Fibroblast of peridontal ligament (primary cell): ENCODE data around the gene MIER2.
"Not testable (repeated sequence)": the region's sequence is repeated elsewhere in the genome, so short reads cannot be mapped to it uniquely, and the experiment has no call there.

Source experiments
- DNase-seq: peaks from one replicate; pipeline ENCODE4 v3.0.0-alpha.2; 2010; ENCODE audit errors: extremely low read depth

MIER2 gene

DNA sequence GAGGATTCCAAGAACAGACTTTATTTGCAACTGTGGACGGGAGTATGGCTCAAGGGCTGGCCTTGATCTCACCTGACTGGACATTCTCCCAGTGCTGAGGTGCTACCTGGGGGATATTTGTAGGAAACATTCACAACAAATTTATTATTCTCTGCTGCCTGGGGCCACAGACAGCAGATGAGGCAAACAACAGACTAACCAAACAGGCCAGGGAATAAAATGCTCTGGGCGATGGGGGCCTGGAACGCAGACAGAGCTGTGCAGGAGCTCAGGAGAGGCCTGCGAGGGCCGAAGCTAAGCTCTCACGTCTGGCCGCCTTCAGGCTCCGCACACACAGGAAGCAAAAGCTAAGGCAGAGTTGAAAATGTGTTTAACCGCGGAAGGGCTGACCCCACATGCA is 61.2 kb downstream of the MIER2 start:
- DNase-seq: no peak

DNA sequence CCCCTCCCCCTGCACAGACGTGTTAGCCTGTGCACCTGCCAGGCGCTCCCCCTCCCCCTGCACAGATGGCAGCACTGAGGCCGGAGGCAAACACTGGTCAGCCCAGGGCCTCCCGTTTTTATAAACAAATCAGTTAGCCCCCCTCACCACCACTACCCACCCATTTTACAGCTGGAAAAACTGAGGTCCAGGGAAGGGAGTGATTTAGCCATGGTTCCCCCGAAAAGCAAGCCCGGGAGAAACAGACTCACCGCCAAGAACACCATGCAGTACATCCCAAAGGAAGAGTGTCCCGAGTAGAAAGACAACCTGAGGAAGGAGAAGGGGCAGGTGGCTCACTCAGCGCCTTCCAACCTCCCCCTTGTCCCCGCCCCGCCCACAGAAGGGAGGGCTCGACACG is 62.1 kb downstream of the MIER2 start:
- no peak for DNase-seq

DNA sequence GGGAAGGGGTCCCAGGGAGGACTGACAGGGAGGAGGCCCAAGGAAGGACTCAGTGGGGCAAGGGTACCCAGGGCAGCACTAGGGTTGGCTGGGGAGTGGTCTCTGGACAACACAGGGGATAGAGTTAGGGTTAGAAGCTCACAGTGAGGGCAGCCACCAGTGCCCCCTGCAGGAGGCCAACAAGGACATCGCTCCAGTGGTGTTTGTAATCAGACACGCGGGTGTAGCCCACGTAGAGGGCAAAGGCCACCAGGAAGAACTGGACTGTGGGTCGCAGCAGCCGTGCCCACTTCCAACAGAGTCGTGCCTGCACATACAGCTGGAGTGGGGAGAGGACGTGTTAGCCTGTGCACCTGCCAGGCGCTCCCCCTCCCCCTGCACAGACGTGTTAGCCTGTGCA is 62.6 kb downstream of the MIER2 start:
- no peak for DNase-seq

DNA sequence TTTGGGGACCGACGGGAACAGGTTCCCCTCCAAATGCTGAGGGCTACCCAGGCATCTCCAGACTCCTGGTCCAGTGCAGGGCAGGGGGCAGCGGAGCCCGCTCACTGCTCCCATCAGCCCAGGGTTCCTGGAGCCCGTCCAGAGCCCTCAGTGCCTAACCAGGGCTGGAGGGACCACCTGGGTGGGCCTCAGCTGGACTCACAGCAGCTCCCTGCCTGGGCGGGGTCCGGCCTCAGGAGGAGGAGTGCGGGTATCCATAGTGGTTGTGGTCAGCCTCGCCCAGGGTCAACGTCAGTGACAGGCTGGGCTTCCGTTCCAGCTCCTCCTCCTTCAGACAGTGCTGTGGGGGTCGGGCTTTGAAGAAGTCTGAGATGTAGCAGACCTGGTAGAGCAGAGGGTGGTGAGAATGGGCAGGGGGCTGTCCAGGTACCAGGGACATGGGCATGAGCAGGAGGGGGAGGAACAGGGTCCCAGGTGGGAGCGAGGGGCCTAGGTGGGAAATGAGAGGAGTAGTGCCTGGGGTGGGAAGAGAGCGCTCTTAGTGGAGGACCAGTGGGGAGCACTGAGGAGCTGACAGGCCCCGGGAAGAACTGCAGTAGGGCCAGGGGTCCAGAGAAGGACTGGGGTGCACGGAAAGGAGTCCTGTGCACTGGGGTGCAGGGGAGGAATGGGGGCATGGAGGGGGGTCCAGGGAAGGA is 63.3 kb downstream of the MIER2 start:
- no peak for DNase-seq

DNA sequence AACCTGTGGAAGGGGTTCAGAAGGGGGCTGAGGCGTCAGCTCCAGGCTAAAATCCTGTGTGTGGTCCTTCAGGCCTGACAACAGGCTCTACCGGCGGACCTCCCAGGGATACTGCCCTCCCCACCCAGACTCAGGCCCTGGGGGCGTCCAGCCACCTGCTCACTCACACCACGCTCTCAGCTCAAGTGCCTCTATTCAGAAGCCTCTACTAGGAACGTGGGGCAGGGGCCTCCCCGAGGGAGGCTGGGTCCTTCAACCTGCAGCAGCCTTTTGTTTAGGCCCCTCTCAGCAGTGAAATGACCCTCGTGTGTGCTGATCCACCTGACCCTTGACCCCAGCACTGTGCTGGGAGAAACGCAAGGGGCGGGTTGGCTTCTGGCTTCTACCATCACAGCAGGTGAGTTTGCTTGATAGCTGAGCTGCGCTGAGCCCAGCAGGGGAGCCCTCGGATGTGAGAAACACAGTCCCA is 64.0 kb downstream of the MIER2 start:
- DNase-seq: no peak

DNA sequence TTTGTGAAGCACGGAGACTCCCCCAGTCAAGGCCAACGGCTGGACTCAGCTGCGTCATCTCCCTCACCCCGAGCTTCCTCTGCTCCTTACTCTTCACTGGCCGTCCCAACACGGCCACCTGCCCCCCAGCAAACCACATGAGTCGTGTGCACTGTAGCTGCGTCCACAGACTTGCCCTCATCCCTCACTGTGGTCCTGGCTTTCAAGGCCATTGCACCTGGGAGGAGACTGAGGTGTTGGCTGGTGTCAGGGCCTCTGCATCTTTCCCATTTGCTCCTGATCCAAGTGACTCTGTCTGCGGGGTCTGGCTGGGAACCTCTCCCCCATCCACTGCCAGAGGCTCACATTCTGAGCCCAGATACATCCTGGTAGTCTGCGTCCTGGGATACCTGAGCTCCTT is 64.9 kb downstream of the MIER2 start:
- DNase-seq: no peak

DNA sequence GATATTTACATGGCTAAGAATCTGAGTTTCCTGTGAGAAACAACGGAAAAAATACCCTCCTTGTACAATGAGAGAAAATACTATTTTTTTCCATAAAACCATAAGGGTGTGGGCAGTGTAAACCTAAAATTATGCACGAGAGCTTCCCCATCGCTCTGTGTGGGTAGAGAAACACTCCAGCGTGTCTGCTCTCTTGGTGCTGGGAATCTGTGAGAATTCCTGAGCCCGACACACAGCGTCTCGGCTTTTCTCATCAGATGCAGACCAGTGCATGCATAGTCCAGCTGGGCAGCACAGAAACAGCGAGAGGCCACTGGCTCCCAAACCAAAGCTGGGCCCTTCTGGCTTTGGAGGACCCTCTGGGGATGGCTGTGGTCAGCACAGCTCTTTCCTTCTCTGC is 65.4 kb downstream of the MIER2 start:
- DNase-seq: no peak

- peak; percentile 27 for DNase-seq
Observed at GRCh38 chr19:277581-278165, 66.9 kb downstream of the MIER2 start.

- DNase-seq: no peak
Observed at GRCh38 chr19:277131-277530, 67.5 kb downstream of the MIER2 start.

GRCh38 chr19:275958-276646 is 68.5 kb downstream of the MIER2 start:
- no peak for DNase-seq

GRCh38 chr19:275000-275399 is 69.6 kb downstream of the MIER2 start:
- no peak for DNase-seq

DNA sequence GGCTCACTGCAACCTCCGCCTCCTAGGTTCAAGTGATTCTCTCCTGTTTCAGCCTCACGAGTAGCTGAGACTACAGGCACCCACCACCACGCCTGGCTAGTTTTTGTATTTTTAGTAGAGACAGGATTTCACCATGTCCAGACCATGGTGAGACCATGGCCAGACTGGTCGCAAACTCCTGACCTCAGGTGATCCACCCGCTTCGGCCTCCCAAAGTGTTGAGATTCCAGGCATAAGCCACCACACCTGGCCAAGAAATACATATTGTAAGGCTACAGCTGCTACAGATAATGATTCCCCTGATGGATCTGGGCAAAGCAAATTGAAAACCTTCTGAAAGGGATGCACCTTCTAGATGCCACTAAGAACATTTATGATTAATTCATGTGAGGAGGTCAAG is 71.2 kb downstream of the MIER2 start:
- no peak for DNase-seq

DNA sequence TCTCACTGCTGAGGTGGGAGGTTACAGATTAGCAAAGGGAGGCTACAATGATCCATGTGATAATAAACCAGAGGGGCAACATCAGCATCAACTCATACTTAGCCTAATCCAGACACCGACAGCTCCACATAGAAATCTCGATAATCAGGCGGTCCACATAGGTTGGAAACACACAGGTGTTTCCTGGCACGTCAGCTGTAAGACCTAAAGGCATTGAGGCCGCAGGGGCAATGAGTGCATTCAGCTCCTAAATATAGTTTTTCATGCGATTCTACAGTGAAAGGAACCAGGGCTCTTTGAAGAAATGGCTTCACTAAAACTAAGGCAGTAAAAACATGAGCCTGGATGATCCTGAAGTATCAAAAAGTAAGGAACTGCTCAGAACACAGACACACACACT is 72.7 kb downstream of the MIER2 start:
- no peak for DNase-seq

- not testable (repeated sequence) for DNase-seq
Observed at GRCh38 chr19:270766-271318, 73.8 kb downstream of the MIER2 start.

GRCh38 chr19:269241-269640 is 75.4 kb downstream of the MIER2 start:
- no peak for DNase-seq

DNA sequence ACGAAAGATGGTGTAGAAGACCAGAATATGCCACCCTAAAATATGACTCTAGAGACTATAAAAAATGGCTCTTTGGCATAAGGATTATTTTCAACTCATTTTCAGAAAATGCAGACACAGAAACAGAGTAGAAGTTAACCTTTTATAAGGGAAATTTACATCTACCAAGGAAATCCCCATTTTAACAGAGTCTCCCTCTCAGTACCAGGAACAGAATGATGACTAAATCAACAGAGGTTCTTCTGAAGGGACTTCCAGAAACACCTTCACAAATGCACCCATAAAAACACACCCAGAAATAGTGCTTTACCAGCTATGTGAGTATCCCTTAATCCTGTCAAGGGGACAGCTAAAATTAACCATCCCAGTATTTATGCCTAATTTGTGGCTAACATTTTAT is 82.5 kb downstream of the MIER2 start:
- DNase-seq: no peak

GRCh38 chr19:256804-257203 is 87.8 kb downstream of the MIER2 start:
- not testable (repeated sequence) for DNase-seq
